IPS DF 6.9 (cell line): Measurements from ENCODE around the gene NUP35.

Source experiments
- DNase-seq: peaks from one replicate; pipeline ENCODE4 v3.0.0-alpha.2; 2013; ENCODE audit warnings: low read depth, low spot score
- H3K27ac ChIP-seq: one replicate; pipeline ENCODE4 v1.5.1; 2013; ENCODE audit warnings: low read length, control low read depth
- H3K27me3 ChIP-seq: 2 replicates; pipeline ENCODE4 v1.6.1; 2013; ENCODE audit warnings: mild to moderate bottlenecking, low read length; ENCODE audit not compliant: control insufficient read depth, insufficient read depth
- H3K36me3 ChIP-seq: 2 replicates; pipeline ENCODE4 v1.6.1; 2013; ENCODE audit warnings: low read length; ENCODE audit not compliant: control insufficient read depth, insufficient read depth
- H3K4me1 ChIP-seq: 2 replicates; pipeline ENCODE4 v1.6.1; 2013; ENCODE audit warnings: low read length; ENCODE audit not compliant: control insufficient read depth, insufficient read depth
- H3K4me3 ChIP-seq: 2 replicates; pipeline ENCODE4 v1.5.1; 2013; ENCODE audit warnings: mild to moderate bottlenecking, low read length
- H3K9me3 ChIP-seq: 2 replicates; pipeline ENCODE4 v1.6.1; 2013; ENCODE audit warnings: low read length, inconsistent platforms; ENCODE audit not compliant: control insufficient read depth, insufficient read depth
- WGBS: extraction: QIAGEN DNeasy Blood & Tissue Kit; methylation state at CpG from one replicate; pipeline ENCODE4 v1.1.7; 2013; ENCODE audit warnings: mixed read lengths, missing lambda C conversion rate; ENCODE audit not compliant: insufficient read length, insufficient coverage; 5-methylcytosine and 5-hydroxymethylcytosine counted together

The NUP35 gene

GRCh38 chr2:183207110-183207509 is 82.9 kb downstream of the NUP35 start:
- H3K27me3 ChIP-seq: no peaks in the 10 kb centered on the region
- H3K36me3 ChIP-seq: no peaks in the 10 kb centered on the region; the same call in 1 of the 2 replicates
- H3K9me3 ChIP-seq: no peaks in the 10 kb centered on the region
- H3K27ac ChIP-seq: no peak overlapping the region
- H3K4me3 ChIP-seq: no peak overlapping the region
- DNase-seq: no peak
- peaks cover 2% of the 10 kb centered on the region; the same call in 1 of the 2 replicates for H3K4me1 ChIP-seq
- 100% methylated on average over 1 of the region's 1 CpG for WGBS

- H3K9me3 ChIP-seq: no peaks in the 10 kb centered on the region
- no peaks in the 10 kb centered on the region for H3K27me3 ChIP-seq
Measured at GRCh38 chr2:183209395-183210028, 85.3 kb downstream of the NUP35 start.

More at GRCh38 chr2:183209395-183210028, 85.3 kb downstream of the NUP35 start:
- Histone ChIP-seq H3K27ac (no peak overlapping the region), H3K36me3 (no peaks in the 10 kb centered on the region; the same call in 1 of the 2 replicates), H3K4me3 (no peak overlapping the region), H3K4me1 (peaks cover 2% of the 10 kb centered on the region; the same call in 1 of the 2 replicates)
- no peak for DNase-seq
- no CpG with 5 or more reads among the region's 1 CpG for WGBS
